H9 (cell line): ENCODE data around the gene OTUB2. TPM values are rescaled to one million over a fixed set of nuclear protein-coding genes. Genes with fewer than 3 reads are reported as not detected.

Source experiments
- DNase-seq: peaks from one replicate; pipeline ENCODE4 v3.0.0-alpha.2; 2017
- H2AFZ ChIP-seq: one replicate; pipeline ENCODE4 v1.6.1; 2013; ENCODE audit warnings: mild to moderate bottlenecking, low read length, control low read depth, moderate library complexity
- H2AK5ac ChIP-seq: 2 replicates; pipeline ENCODE4 v1.6.1; 2013; ENCODE audit warnings: low read length, control low read depth, mixed read lengths; ENCODE audit not compliant: insufficient read length
- H2BK120ac ChIP-seq: one replicate; pipeline ENCODE4 v1.6.1; 2013; ENCODE audit warnings: low read depth, mild to moderate bottlenecking, low read length, control low read depth, inconsistent platforms; ENCODE audit not compliant: poor library complexity, severe bottlenecking
- H2BK12ac ChIP-seq: 2 replicates; pipeline ENCODE4 v1.6.1; 2013; ENCODE audit warnings: low read length, control low read depth, mixed read lengths, low read depth; ENCODE audit not compliant: insufficient read length
- H2BK15ac ChIP-seq: 2 replicates; pipeline ENCODE4 v1.6.1; 2013; ENCODE audit warnings: low read depth, low read length, control low read depth
- H2BK20ac ChIP-seq: one replicate; pipeline ENCODE4 v1.6.1; 2013; ENCODE audit warnings: low read depth, mild to moderate bottlenecking, low read length, control low read depth, inconsistent platforms; ENCODE audit not compliant: poor library complexity, severe bottlenecking
- H2BK5ac ChIP-seq: 2 replicates; pipeline ENCODE4 v1.6.1; 2013; ENCODE audit warnings: low read length, control low read depth, mixed read lengths; ENCODE audit not compliant: insufficient read length
- H3K14ac ChIP-seq: 2 replicates; pipeline ENCODE4 v1.6.1; 2013; ENCODE audit warnings: low read length, control low read depth; ENCODE audit not compliant: insufficient read depth
- H3K18ac ChIP-seq: 2 replicates; pipeline ENCODE4 v1.6.1; 2013; ENCODE audit warnings: low read depth, mild to moderate bottlenecking, mixed read lengths, low read length, control low read depth; ENCODE audit not compliant: insufficient read length
- H3K23ac ChIP-seq: 2 replicates; pipeline ENCODE4 v1.6.1; 2013; ENCODE audit warnings: low read length, control low read depth, mixed read lengths, low read depth; ENCODE audit not compliant: insufficient read length
- H3K23me2 ChIP-seq: 2 replicates; pipeline ENCODE4 v1.6.1; 2013; ENCODE audit warnings: low read depth, mild to moderate bottlenecking, mixed read lengths, low read length, control low read depth; ENCODE audit not compliant: insufficient read length, poor library complexity, severe bottlenecking
- H3K27ac ChIP-seq: 2 replicates; pipeline ENCODE4 v1.5.1; 2013; ENCODE audit warnings: low read length, control low read depth, mixed read lengths, low read depth; ENCODE audit not compliant: insufficient read length
- H3K27me3 ChIP-seq: 2 replicates; pipeline ENCODE4 v1.6.1; 2013; ENCODE audit warnings: low read length, control low read depth, inconsistent platforms; ENCODE audit not compliant: insufficient read depth
- H3K4ac ChIP-seq: 2 replicates; pipeline ENCODE4 v1.6.1; 2013; ENCODE audit warnings: low read depth, mild to moderate bottlenecking, control low read depth, inconsistent platforms, low read length, moderate library complexity
- H3K4me1 ChIP-seq: 2 replicates; pipeline ENCODE4 v1.6.1; 2013; ENCODE audit warnings: low read length, control low read depth, inconsistent platforms; ENCODE audit not compliant: insufficient read depth
- H3K4me2 ChIP-seq: 2 replicates; pipeline ENCODE4 v1.6.1; 2013; ENCODE audit warnings: low read length, control low read depth, mixed read lengths; ENCODE audit not compliant: insufficient read length, insufficient read depth
- H3K56ac ChIP-seq: 2 replicates; pipeline ENCODE4 v1.6.1; 2013; ENCODE audit warnings: low read depth, mild to moderate bottlenecking, mixed read lengths, low read length, control low read depth; ENCODE audit not compliant: insufficient read length
- H3K79me1 ChIP-seq: 2 replicates; pipeline ENCODE4 v1.6.1; 2013; ENCODE audit warnings: low read depth, mild to moderate bottlenecking, moderate library complexity, low read length, control low read depth, inconsistent platforms; ENCODE audit not compliant: insufficient read depth, poor library complexity, severe bottlenecking
- H3K79me2 ChIP-seq: 2 replicates; pipeline ENCODE4 v1.6.1; 2013; ENCODE audit warnings: low read length, control low read depth, inconsistent platforms; ENCODE audit not compliant: insufficient read depth
- H3K9ac ChIP-seq: 2 replicates; pipeline ENCODE4 v1.6.1; 2013; ENCODE audit warnings: low read length, control low read depth, mixed read lengths; ENCODE audit not compliant: insufficient read length; ENCODE audit errors: extremely low read depth
- H3K9me3 ChIP-seq: one replicate; pipeline ENCODE4 v1.6.1; 2013; ENCODE audit warnings: low read depth, low read length, inconsistent platforms; ENCODE audit not compliant: control insufficient read depth
- H3T11ph ChIP-seq: one replicate; pipeline ENCODE4 v1.6.1; 2013; ENCODE audit warnings: mild to moderate bottlenecking, low read length, control low read depth, inconsistent platforms
- H4K20me1 ChIP-seq: one replicate; pipeline ENCODE4 v1.6.1; 2013; ENCODE audit not compliant: control insufficient read depth, insufficient read length, insufficient read depth
- H4K5ac ChIP-seq: 2 replicates; pipeline ENCODE4 v1.6.1; 2013; ENCODE audit warnings: low read depth, mild to moderate bottlenecking, mixed read lengths, low read length, control low read depth; ENCODE audit not compliant: insufficient read length
- H4K8ac ChIP-seq: replicated peaks from 2 replicates; pipeline ENCODE4 v1.6.1; 2013; ENCODE audit warnings: low read length, control low read depth, mixed read lengths, low read depth; ENCODE audit not compliant: insufficient read length
- H4K91ac ChIP-seq: 2 replicates; pipeline ENCODE4 v1.6.1; 2013; ENCODE audit warnings: low read depth, mild to moderate bottlenecking, moderate library complexity, mixed read lengths, low read length, control low read depth; ENCODE audit not compliant: insufficient read length
- H3K27ac Mint-ChIP-seq, 3 experiments: 2 replicates in 2 of 3; 3 replicates in 1 of 3; pipeline ENCODE4 v1.8.0; 2020 to 2021; ENCODE audit warnings: mixed read lengths in 3 of 3, mild to moderate bottlenecking in 1 of 3, moderate library complexity in 1 of 3
- H3K27me3 Mint-ChIP-seq: 2 replicates; pipeline ENCODE4 v1.8.0; 2021; ENCODE audit warnings: low read depth, mild to moderate bottlenecking, moderate library complexity, mixed read lengths
- H3K36me3 Mint-ChIP-seq, 3 experiments: 2 replicates in 2 of 3; 3 replicates in 1 of 3; pipeline ENCODE4 v1.8.0; 2020 to 2021; ENCODE audit warnings: low read depth in 3 of 3, mixed read lengths in 3 of 3; ENCODE audit not compliant: insufficient read depth in 1 of 3
- H3K4me1 Mint-ChIP-seq, 2 experiments: 2 replicates each; pipeline ENCODE4 v1.8.0; 2020; ENCODE audit warnings: mixed read lengths in 2 of 2
- H3K4me3 Mint-ChIP-seq, 2 experiments: 2 replicates in 1 of 2; 3 replicates in 1 of 2; pipeline ENCODE4 v1.8.0; 2020 to 2021; ENCODE audit warnings: mild to moderate bottlenecking in 2 of 2, mixed read lengths in 2 of 2, moderate library complexity in 1 of 2
- H3K9me3 Mint-ChIP-seq, 2 experiments: 2 replicates in 1 of 2; 3 replicates in 1 of 2; pipeline ENCODE4 v1.8.0; 2020; ENCODE audit warnings: mild to moderate bottlenecking in 2 of 2, mixed read lengths in 2 of 2, moderate library complexity in 1 of 2
- WGBS: extraction: QIAGEN DNeasy Blood & Tissue Kit; methylation state at CpG from one replicate; pipeline ENCODE4 v1.1.7; 2013; ENCODE audit warnings: missing lambda C conversion rate, low lambda C conversion rate, mixed read lengths; ENCODE audit not compliant: insufficient read length; ENCODE audit errors: extremely low coverage; 5-methylcytosine and 5-hydroxymethylcytosine counted together
- total RNA-seq: library from RNA; stranded (reverse); gene quantifications from 2 replicates; pipeline ENCODE4 v1.2.1, GENCODE V29; 2021
- TF ChIP-seq, protein P1 (sequence below): fragments of 200-600 bp; sonication (generic); conservative IDR thresholded peaks from 3 replicates; pipeline ENCODE4 v1.8.0; 2021; ENCODE audit warnings: antibody characterized with exemption, mild to moderate bottlenecking

Gene OTUB2
- total RNA-seq, 1 experiment from 2014 or later, result 3.6 TPM

DNA sequence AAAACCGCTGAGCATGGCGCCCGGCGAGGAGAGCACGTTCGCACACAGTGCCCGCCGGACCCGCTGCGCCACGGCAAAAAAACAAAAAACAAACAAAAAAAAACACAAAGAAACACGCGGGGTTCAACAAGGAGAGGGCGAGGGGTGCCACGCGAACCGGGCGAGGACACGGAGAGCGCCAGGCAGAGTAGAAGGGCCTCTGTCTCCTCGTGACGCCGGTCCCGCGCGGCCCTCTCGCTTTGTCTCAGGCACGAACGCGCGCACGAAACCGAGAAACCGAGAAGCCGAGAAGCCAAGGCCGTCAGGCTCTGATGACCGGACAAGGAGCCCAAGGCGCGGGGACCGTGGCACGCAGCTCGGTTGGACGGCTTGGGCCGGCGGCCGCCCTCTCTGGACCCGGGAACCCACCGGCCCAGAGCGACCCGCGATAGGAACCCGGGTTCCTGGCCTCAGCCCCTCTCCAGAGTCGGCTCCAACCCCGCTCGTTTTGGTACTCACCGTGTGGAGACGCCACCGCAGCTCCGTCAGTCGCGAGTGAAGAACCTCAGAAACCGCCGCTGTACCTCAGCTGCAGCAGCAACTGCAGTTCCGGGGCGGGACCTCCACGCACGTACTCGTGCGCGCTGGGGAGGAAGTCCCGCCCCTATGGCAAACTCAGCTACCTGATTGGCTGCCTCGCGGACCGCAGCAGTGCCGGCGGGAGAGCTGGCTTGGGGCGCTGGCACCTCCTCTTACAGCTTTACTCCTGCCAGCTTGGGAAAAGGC lies 54.7 kb downstream of the OTUB2 start, which contains the start of the genes DDX24 and IFI27L1:
TSS of gene DDX24 (minus strand) at position 582 of the 765 bp plus-strand sequence. CDS start 1,460 bp downstream, outside the sequence.
TSS of gene IFI27L1 (plus strand) at position 690 of the 765 bp plus-strand sequence. CDS start 15,628 bp downstream, outside the sequence.
- H3K23ac ChIP-seq, result no peak within 1 kb of the TSS
- peak within 1 kb of the TSS; percentile 57 for H3K9ac ChIP-seq
- H3K56ac ChIP-seq, result no peak within 1 kb of the TSS
- H3K27me3 ChIP-seq, result no peaks in the 10 kb centered on the region
- H3K27ac ChIP-seq, result no peak within 1 kb of the TSS
- Mint-ChIP-seq H3K4me1 (peaks cover 30 to 33% of the 10 kb centered on the region in 2 experiments), H3K9me3 (no peaks in the 10 kb centered on the region; a peak in 1 of 5 replicates), H3K36me3 (peaks cover 30 to 31% (median 30%) of the 10 kb centered on the region in 3 experiments), H3K4me3 (peak within 1 kb of the TSS; percentile 99 to 100), H3K27ac (peak within 1 kb of the TSS; percentile 86 to 97 (median 96)), H3K27me3 (no peaks in the 10 kb centered on the region)
- H3K18ac ChIP-seq, result no peak within 1 kb of the TSS
- peak within 1 kb of the TSS; percentile 52 for H2AFZ ChIP-seq
- peaks cover 8% of the 10 kb centered on the region for H3K23me2 ChIP-seq
- DNase-seq, result peak; percentile 96
- H4K91ac ChIP-seq, result no peak within 1 kb of the TSS
- peaks cover 2% of the 10 kb centered on the region for H3K4me1 ChIP-seq
- H3K14ac ChIP-seq, result peak within 1 kb of the TSS; percentile 44
- H2BK120ac ChIP-seq, result no peak within 1 kb of the TSS
- H4K5ac ChIP-seq, result no peak within 1 kb of the TSS
- H2BK20ac ChIP-seq, result no peak within 1 kb of the TSS
- peak within 1 kb of the TSS; percentile 92 for H3K4me2 ChIP-seq
- H3K9me3 ChIP-seq, result no peaks in the 10 kb centered on the region
- H2BK5ac ChIP-seq, result no peak within 1 kb of the TSS
- peaks cover 4% of the 10 kb centered on the region for H4K20me1 ChIP-seq
- H3K79me2 ChIP-seq, result peaks cover 36% of the 10 kb centered on the region
- H2AK5ac ChIP-seq, result no peak within 1 kb of the TSS
- H2BK12ac ChIP-seq, result no peak within 1 kb of the TSS
- no peak within 1 kb of the TSS for H3K4ac ChIP-seq
- WGBS, result no CpG with 5 or more reads among the region's 77 CpGs
- H2BK15ac ChIP-seq, result no peak within 1 kb of the TSS
- H3K79me1 ChIP-seq, result peaks cover 4% of the 10 kb centered on the region
- H3T11ph ChIP-seq, result no peak within 1 kb of the TSS
- TF ChIP-seq, protein P1, sequence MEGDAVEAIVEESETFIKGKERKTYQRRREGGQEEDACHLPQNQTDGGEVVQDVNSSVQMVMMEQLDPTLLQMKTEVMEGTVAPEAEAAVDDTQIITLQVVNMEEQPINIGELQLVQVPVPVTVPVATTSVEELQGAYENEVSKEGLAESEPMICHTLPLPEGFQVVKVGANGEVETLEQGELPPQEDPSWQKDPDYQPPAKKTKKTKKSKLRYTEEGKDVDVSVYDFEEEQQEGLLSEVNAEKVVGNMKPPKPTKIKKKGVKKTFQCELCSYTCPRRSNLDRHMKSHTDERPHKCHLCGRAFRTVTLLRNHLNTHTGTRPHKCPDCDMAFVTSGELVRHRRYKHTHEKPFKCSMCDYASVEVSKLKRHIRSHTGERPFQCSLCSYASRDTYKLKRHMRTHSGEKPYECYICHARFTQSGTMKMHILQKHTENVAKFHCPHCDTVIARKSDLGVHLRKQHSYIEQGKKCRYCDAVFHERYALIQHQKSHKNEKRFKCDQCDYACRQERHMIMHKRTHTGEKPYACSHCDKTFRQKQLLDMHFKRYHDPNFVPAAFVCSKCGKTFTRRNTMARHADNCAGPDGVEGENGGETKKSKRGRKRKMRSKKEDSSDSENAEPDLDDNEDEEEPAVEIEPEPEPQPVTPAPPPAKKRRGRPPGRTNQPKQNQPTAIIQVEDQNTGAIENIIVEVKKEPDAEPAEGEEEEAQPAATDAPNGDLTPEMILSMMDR, result no peak
- no peak within 1 kb of the TSS for H4K8ac ChIP-seq
